ENCODE measurements around the gene PLEKHG4B.

PLEKHG4B gene

GRCh38 chr5:174291-174600 is 82.3 kb downstream of the PLEKHG4B start:
- Histone ChIP-seq H3K9me3 (ENCODE audit: insufficient read depth, low read length, severe bottlenecking) (no peaks in the 10 kb centered on the region), H3K27ac (ENCODE audit: low read length) (no peak overlapping the region), H3K79me2 (ENCODE audit: insufficient read depth, low read length) (no peaks in the 10 kb centered on the region), H3K36me3 (ENCODE audit: insufficient read depth, low read length) (no peaks in the 10 kb centered on the region), H3K9ac (ENCODE audit: low read depth, low read length) (no peak overlapping the region), H3K27me3 (ENCODE audit: insufficient read depth, low read length, poor library complexity) (peaks cover 3% of the 10 kb centered on the region), H3K4me2 (ENCODE audit: insufficient read depth, low read length) (no peak overlapping the region), H3K4me3 (ENCODE audit: low read depth in 1 of 2, low read length in 2 of 2) (no peak overlapping the region), H3K4me1 (ENCODE audit: insufficient read depth, low read length) (no peaks in the 10 kb centered on the region), H2AFZ (ENCODE audit: low read depth, low read length) (no peak overlapping the region), H4K20me1 (ENCODE audit: insufficient read depth, low read length) (0 out of 2 replicates have a peak, but pooled peaks cover 6% of the 10 kb centered on the region)
- no peak for TF ChIP-seq CTCF (IDR thresholded peaks at IDR 0.05; ENCODE audit: borderline replicate concordance, extremely low read depth, low read length, poor library complexity, severe bottlenecking)
- TF ChIP-seq EZH2 (IDR thresholded peaks at IDR 0.05; ENCODE audit: borderline replicate concordance, low read depth, low read length, severe bottlenecking) = no peak
- DNase-seq = no peak
- ATAC-seq (ENCODE audit: insufficient read depth, low read depth) = no peak

GRCh38 chr5:174876-175465 is 83.0 kb downstream of the PLEKHG4B start:
- H3K79me2 ChIP-seq (ENCODE audit: insufficient read depth, low read length) = no peaks in the 10 kb centered on the region
- H3K4me2 ChIP-seq (ENCODE audit: insufficient read depth, low read length) = no peak overlapping the region
- DNase-seq (no peak), ATAC-seq (ENCODE audit: insufficient read depth, low read depth) (no peak)
- 0 out of 2 replicates have a peak, but pooled peaks cover 6% of the 10 kb centered on the region for H4K20me1 ChIP-seq (ENCODE audit: insufficient read depth, low read length)
- H3K27ac ChIP-seq (ENCODE audit: low read length) = no peak overlapping the region
- H3K36me3 ChIP-seq (ENCODE audit: insufficient read depth, low read length) = no peaks in the 10 kb centered on the region
- H3K27me3 ChIP-seq (ENCODE audit: insufficient read depth, low read length, poor library complexity) = peaks cover 3% of the 10 kb centered on the region
- no peaks in the 10 kb centered on the region for H3K4me1 ChIP-seq (ENCODE audit: insufficient read depth, low read length)
- H2AFZ ChIP-seq (ENCODE audit: low read depth, low read length) = no peak overlapping the region
- TF ChIP-seq CTCF (IDR thresholded peaks at IDR 0.05; ENCODE audit: borderline replicate concordance, extremely low read depth, low read length, poor library complexity, severe bottlenecking) (no peak), EZH2 (IDR thresholded peaks at IDR 0.05; ENCODE audit: borderline replicate concordance, low read depth, low read length, severe bottlenecking) (no peak)
- no peaks in the 10 kb centered on the region for H3K9me3 ChIP-seq (ENCODE audit: insufficient read depth, low read length, severe bottlenecking)
- no peak overlapping the region for H3K9ac ChIP-seq (ENCODE audit: low read depth, low read length)
- H3K4me3 ChIP-seq (ENCODE audit: low read depth in 1 of 2, low read length in 2 of 2) = no peak overlapping the region

GRCh38 chr5:176296-176823 is 84.4 kb downstream of the PLEKHG4B start:
- Histone ChIP-seq H3K4me3 (ENCODE audit: low read depth in 1 of 2, low read length in 2 of 2) (no peak overlapping the region), H3K4me2 (ENCODE audit: insufficient read depth, low read length) (no peak overlapping the region), H3K36me3 (ENCODE audit: insufficient read depth, low read length) (no peaks in the 10 kb centered on the region), H3K27me3 (ENCODE audit: insufficient read depth, low read length, poor library complexity) (peaks cover 3% of the 10 kb centered on the region), H3K27ac (ENCODE audit: low read length) (no peak overlapping the region), H4K20me1 (ENCODE audit: insufficient read depth, low read length) (0 out of 2 replicates have a peak, but pooled peaks cover 6% of the 10 kb centered on the region), H3K4me1 (ENCODE audit: insufficient read depth, low read length) (no peaks in the 10 kb centered on the region), H2AFZ (ENCODE audit: low read depth, low read length) (no peak overlapping the region), H3K79me2 (ENCODE audit: insufficient read depth, low read length) (no peaks in the 10 kb centered on the region), H3K9ac (ENCODE audit: low read depth, low read length) (no peak overlapping the region), H3K9me3 (ENCODE audit: insufficient read depth, low read length, severe bottlenecking) (no peaks in the 10 kb centered on the region)
- ATAC-seq (ENCODE audit: insufficient read depth, low read depth) = no peak
- DNase-seq = no peak
- TF ChIP-seq EZH2 (IDR thresholded peaks at IDR 0.05; ENCODE audit: borderline replicate concordance, low read depth, low read length, severe bottlenecking) (no peak), CTCF (IDR thresholded peaks at IDR 0.05; ENCODE audit: borderline replicate concordance, extremely low read depth, low read length, poor library complexity, severe bottlenecking) (no peak)
